Limb (tissue), 2 donors: ENCODE data around the gene OBP2B.
"Not testable (repeated sequence)": the region's sequence is repeated elsewhere in the genome, so short reads cannot be mapped to it uniquely, and the experiment has no call there.

Experiments used
- DNase-seq, 2 donors: peaks; one replicate each; pipeline ENCODE4 v3.0.0-alpha.2; 2016; ENCODE audit errors: extremely low spot score in 2 of 2

OBP2B gene

GRCh38 chr9:133208880-133209300 is at the start of gene OBP2B:
Gene OBP2B (minus strand): TSS chr9:133209250. CDS start chr9:133209199, 51 bp downstream.
- DNase-seq = not testable (repeated sequence)

- no peak for DNase-seq
Observed at GRCh38 chr9:133258061-133259015, 49.3 kb upstream of the OBP2B start.

- DNase-seq = no peak
Observed at GRCh38 chr9:133257465-133257956, 48.5 kb upstream of the OBP2B start.

- DNase-seq = no peak
Observed at GRCh38 chr9:133256686-133257091, 47.6 kb upstream of the OBP2B start.

GRCh38 chr9:133256136-133256461 is 47.0 kb upstream of the OBP2B start:
- DNase-seq = no peak

GRCh38 chr9:133255371-133256135 is 46.5 kb upstream of the OBP2B start:
- DNase-seq = no peak

- no peak for DNase-seq
Observed at GRCh38 chr9:133254471-133254870, 45.4 kb upstream of the OBP2B start.

GRCh38 chr9:133253268-133253667 is 44.2 kb upstream of the OBP2B start:
- DNase-seq = no peak

GRCh38 chr9:133252301-133253020 is 43.4 kb upstream of the OBP2B start:
- DNase-seq = no peak

GRCh38 chr9:133251773-133252172 is 42.7 kb upstream of the OBP2B start:
- DNase-seq = no peak

GRCh38 chr9:133251221-133251620 is 42.2 kb upstream of the OBP2B start:
- DNase-seq = not testable (repeated sequence)

GRCh38 chr9:133250741-133251170 is 41.7 kb upstream of the OBP2B start:
- DNase-seq = no peak

- no peak for DNase-seq
Observed at GRCh38 chr9:133249337-133249736, 40.3 kb upstream of the OBP2B start.

GRCh38 chr9:133248726-133249295 is 39.8 kb upstream of the OBP2B start:
- no peak for DNase-seq

GRCh38 chr9:133247632-133248031 is 38.6 kb upstream of the OBP2B start:
- DNase-seq = no peak

GRCh38 chr9:133246991-133247390 is 37.9 kb upstream of the OBP2B start:
- no peak for DNase-seq

- DNase-seq = no peak
Observed at GRCh38 chr9:133246562-133246961, 37.5 kb upstream of the OBP2B start.

GRCh38 chr9:133242991-133243390 is 33.9 kb upstream of the OBP2B start:
- no peak for DNase-seq

GRCh38 chr9:133242241-133242640 is 33.2 kb upstream of the OBP2B start:
- DNase-seq = no peak

- no peak for DNase-seq
Observed at GRCh38 chr9:133239533-133240090, 30.6 kb upstream of the OBP2B start.
